GM18909 (cell line): ENCODE data around the gene SEC61G.

Experiments used
- ATAC-seq: cut with Tn5 transposase; IDR thresholded peaks from one replicate; pipeline ENCODE4 v1.9.1; 2021; ENCODE audit warnings: mild to moderate bottlenecking; ENCODE audit not compliant: unreplicated experiment, poor library complexity

The SEC61G gene

GRCh38 chr7:54773472-54774399 is 14.7 kb upstream of the SEC61G start:
- ATAC-seq, result peak; percentile 91

DNA sequence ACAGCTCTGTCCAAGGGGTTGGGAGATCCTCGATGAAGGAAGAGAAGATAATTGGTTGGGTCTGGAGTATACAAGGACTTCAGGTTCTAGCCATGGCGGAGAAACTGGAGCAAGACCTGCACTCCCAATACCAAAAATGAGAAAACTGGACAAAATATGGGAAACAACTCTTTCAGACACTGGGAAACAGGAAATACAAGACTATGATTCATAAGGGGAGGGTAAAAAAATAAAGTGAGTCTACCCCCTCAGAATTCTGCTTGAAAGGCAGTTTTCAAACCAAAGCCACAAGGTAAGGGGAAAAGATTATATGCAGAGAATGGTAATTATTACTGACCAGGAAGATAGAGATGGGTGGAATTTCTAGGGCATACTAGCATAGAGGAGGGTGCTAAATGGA is 10.2 kb upstream of the SEC61G start:
- no peak for ATAC-seq

DNA sequence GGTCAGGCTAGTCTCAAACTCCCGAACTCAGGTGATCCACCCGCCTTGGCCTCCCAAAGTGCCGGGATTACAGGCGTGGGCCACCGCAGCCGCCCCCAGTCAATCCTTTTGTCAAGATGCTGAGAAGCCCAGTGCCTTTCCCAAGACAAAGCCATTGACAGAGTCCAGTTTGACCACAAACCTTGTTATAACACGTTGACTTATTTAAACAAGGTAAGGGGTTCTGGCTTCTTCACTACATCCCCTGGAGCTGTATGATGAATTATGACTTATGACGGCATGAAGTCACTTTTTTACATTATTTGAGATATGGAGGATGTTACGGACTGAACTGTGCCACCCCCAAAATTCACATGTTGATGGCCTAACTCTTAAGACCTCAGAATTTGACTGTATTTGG is 5.8 kb upstream of the SEC61G start:
- no peak for ATAC-seq

DNA sequence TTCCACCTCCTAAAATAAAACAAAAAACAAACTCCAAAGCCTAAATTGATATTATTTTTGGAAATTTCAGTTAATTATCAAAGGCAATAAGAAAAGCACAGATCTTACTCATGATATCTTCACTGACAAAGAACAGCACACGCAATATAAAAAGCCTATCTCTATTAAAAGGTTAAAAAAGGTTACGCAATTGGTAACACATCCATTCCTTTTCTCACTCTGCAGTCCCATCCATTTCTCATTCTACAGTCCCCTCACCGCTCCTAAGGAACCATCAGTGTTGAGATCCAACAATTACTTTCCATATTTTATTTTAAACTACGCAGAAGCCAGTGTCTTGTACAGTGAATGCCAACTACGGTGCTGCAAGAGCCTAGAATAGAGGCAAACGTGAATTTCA is 1.3 kb downstream of the SEC61G start:
- ATAC-seq, result no peak

- ATAC-seq, result no peak
Measured at GRCh38 chr7:54749200-54749599, 9.8 kb downstream of the SEC61G start.

DNA sequence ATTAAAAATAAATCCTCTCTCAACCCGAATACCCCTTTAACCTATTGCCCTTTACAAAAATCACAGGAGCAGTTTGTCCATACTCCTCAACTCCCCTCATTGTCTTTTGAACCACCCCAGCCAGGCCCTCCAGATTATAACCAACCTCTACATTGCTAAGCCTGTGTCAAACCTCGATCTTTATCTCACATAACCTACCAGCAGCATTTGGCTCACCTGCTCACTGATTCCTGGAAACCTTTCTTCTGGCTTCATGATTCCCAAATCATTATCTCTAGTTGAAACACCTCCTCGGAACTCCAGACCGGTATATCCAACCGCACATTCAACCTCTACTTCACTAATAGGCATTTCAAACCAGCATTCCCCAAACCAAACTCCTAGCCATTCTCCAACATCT is 11.8 kb downstream of the SEC61G start:
- no peak for ATAC-seq

- ATAC-seq, result no peak
Measured at GRCh38 chr7:54743580-54743979, 15.4 kb downstream of the SEC61G start.

DNA sequence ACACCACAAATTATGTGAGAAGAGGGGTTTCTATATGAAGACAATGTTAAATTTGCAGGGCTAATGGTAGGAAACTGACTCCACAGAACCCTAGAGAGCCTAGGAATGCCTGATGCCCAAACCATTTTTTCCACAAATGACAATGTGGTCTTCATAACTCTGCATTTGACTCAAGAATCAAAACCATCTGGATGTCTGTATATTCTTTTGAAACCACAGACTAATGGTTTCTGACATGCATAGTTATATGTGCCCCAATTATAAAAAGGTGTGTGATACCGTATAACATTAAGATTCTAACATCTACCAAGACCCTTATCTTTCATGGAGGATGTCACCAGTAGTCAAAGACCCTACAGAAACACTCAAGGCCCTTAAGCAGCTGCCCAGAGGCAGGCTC is 20.3 kb downstream of the SEC61G start:
- ATAC-seq, result no peak

DNA sequence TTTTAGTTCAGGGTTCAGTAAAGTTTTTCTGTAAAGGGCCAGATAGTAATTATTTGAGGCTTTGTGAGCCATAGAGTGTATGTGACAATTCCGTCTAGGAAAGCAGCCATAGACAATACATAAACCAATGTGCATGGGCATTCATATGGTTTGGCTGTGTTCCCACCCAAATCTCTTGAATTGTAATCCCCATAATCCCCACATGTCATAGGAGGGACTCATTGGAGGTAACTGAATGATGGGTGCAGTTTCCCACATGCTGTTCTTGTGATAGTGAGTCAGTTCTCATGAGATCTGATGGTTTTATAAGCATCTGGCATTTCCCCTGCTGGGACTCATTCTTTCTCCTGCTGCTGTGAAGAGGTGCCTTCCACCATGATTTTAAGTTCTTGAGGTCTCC is 29.9 kb downstream of the SEC61G start:
- no peak for ATAC-seq

DNA sequence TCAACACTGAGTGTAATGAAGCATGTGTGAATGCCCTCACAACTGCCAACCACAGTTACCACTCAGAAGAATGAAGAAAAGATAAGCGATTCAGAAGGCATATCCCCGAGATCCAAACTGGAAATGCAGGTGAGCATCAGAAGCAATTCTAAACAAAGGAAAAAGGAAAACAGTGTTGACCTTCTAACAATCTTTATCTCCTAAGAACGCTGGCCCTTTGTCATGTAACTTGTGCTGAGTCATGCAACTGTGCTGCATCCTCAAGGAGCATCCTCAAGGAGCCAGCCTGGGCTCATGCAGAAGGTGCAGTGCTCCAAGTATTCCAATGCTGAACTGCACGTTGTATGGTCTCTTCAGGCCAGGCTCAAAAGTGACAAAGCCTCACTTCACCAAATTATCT is 30.6 kb downstream of the SEC61G start:
- ATAC-seq, result no peak

DNA sequence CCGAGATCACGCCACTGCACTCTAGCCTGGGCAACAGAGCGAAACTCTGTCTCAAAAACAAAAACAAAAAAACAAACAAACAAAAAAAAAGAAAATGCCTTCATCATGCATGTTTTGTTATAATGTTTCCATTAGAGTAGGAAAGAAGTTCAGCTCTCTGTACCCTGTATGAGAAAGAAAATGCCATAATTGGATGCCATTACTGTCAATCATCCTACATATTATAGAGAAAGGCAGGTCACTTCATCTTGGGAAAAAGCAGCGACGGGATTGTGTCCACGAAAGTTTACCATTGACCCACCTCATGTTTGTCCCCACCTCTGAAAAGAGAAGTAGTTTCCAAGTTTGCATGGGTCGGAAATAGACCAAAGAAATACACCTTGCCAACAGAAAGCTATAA is 33.8 kb downstream of the SEC61G start:
- no peak for ATAC-seq

DNA sequence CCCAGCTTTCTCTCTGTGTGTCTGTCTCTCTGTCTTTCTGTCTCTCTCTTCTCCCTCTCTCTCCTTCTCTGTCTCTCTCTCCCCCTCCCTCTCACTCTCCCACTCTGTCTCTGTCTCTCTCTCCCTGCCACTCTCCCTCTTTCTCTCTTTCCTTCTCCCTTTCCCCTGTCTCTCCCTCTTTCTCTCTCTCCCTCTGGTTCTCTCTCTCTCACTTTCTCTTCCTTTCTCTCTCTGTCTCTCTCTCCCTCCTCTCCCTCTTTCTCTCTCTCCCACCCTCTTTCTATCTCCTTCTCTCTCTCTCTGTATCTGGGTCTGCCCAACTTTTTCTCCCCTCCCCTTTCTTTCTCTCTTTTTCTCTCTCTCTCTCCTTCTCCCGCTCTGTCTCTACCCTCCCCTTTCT is 36.5 kb downstream of the SEC61G start:
- ATAC-seq, result no peak

GRCh38 chr7:54722026-54722425 is 37.0 kb downstream of the SEC61G start:
- no peak for ATAC-seq

- no peak for ATAC-seq
Measured at GRCh38 chr7:54719974-54720373, 39.0 kb downstream of the SEC61G start.

DNA sequence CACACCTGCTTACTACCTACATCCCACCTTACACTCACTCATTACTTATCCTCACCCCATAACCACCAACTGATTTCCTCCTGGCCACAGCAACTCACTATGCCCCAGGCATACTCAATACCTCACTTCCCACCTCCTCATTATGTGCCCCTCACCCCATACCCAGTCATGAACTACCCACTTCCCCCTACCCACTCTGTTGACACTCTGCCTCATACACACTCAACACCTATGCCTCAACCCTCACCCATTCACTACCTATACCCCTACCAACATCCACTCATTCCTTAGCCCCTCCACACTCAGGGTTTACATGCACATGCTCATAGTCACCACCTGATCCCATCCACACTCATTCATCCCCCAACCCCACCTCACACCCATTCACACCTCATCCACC is 39.6 kb downstream of the SEC61G start:
- no peak for ATAC-seq

DNA sequence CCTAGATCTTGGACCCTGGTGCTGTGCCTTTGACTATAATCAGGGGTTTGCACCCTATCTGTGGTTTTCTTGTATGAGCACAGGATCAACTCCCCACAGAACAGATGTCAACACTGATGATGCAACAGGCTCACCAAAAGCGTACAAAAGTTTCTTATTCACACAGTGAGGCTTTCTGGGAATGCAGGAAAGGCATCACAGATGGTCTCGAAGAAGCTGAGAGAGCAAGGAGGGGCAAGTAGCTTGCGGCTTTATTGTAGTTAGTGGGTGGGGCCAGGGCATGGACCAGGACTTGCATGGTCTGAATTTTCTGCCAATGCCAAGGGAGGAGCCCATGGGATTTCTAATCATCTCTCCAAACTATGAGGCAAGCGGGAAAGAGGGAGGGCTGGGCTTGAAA is 46.2 kb downstream of the SEC61G start:
- ATAC-seq, result no peak

DNA sequence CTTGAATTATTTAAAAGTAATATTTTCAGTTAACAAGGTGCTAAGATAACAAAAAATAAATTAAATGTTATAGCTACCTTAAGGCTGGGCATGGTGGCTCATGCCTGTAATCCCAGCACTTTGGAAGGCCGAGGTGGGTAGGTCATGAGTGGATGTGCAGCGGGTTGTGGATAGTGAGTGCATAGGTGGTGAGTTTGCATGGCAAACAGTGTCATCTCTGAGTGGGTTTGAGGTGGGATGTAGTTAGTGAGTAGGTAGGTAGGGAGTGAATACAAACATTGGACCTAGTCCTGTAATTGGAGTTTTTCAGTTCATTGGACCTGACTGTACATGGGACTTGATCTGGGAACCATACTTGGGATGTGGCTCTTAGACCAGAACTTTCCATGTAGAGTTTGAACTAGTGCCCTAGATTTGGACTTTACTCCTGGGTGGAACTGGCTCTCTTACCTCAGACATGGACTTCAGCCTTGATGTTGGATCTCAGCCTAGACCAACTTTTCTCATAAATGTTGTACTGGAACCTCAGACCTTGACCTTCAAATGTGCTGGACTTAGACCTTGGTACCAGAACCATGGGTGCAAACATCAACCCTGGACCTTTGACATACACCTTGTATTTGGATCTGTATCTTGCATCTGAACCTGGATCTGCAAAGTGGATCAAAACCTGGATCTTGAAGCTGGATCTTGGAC is 47.0 kb downstream of the SEC61G start:
- ATAC-seq, result no peak

DNA sequence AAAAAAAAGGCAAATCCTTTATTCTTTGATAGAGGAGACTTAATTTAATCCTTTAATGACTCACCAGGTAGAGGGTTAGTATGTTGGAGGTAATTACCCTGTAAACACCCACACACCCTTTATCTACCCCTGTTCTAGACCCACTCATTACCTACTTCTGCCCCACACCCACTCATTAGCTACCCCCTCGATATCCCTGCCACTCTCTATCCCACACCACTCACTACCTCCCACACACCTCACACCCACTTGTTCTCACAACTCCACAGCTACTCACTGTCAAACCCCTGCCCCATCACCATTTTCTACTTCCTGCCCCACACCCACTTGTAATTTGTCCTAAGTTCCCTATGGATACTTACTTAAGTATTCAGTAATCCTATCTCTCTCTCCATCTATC is 49.7 kb downstream of the SEC61G start:
- ATAC-seq, result no peak

GRCh38 chr7:54705436-54705835 is 53.6 kb downstream of the SEC61G start:
- ATAC-seq, result no peak

- no peak for ATAC-seq
Measured at GRCh38 chr7:54704851-54705250, 54.2 kb downstream of the SEC61G start.
